ENCODE data around the gene TIRAP. TPM values are rescaled to one million over a fixed set of nuclear protein-coding genes. Genes with fewer than 3 reads are reported as not detected.

Gene TIRAP
- total and polyA plus RNA-seq, 3 donors from 2014 or later: 3.6 to 5.9 (median 5.7) TPM

GRCh38 chr11:126333142-126333541, 50.2 kb downstream of the TIRAP start:
- 90 to 95% methylated on average over 7 of the region's 7 CpGs for WGBS, 2 donors
- no peaks in the 10 kb centered on the region for H3K27me3 ChIP-seq
- no peak for DNase-seq
- peaks cover 22% of the 10 kb centered on the region for H3K4me1 ChIP-seq
- intact Hi-C loops (cut with DNase I; ENCODE audit: low total_unique reads): no loop called here
- H3K4me3 ChIP-seq: no peak overlapping the region
- H3K9me3 ChIP-seq: no peaks in the 10 kb centered on the region
- H3K27ac ChIP-seq: peak overlapping the region in 1 of 2 donors; percentile 10
- no peaks in the 10 kb centered on the region for H3K36me3 ChIP-seq (ENCODE audit: low read depth, missing control alignments)
- TF ChIP-seq POLR2A (IDR thresholded peaks at IDR 0.05) (no peak), CTCF (IDR thresholded peaks at IDR 0.05) (no peak)

- H3K4me3 ChIP-seq: no peak overlapping the region
- no peaks in the 10 kb centered on the region for H3K27me3 ChIP-seq
- DNase-seq: no peak
- 77 to 88% methylated on average over 6 of the region's 6 CpGs for WGBS, 2 donors
- H3K4me1 ChIP-seq: peaks cover 21% of the 10 kb centered on the region
- intact Hi-C loops (cut with DNase I; ENCODE audit: low total_unique reads): no loop called here
- H3K9me3 ChIP-seq: no peaks in the 10 kb centered on the region
- H3K36me3 ChIP-seq (ENCODE audit: low read depth, missing control alignments): no peaks in the 10 kb centered on the region
- H3K27ac ChIP-seq: no peak overlapping the region
- TF ChIP-seq CTCF (IDR thresholded peaks at IDR 0.05): no peak
- TF ChIP-seq POLR2A (IDR thresholded peaks at IDR 0.05): no peak
Observed at GRCh38 chr11:126334659-126335462, 52.0 kb downstream of the TIRAP start.

- H3K4me3 ChIP-seq: no peak overlapping the region
- H3K4me1 ChIP-seq: peaks cover 27% of the 10 kb centered on the region
- 70 to 73% methylated on average over 5 of the region's 5 CpGs for WGBS, 2 donors
- no peaks in the 10 kb centered on the region for H3K9me3 ChIP-seq
- no peaks in the 10 kb centered on the region for H3K36me3 ChIP-seq (ENCODE audit: low read depth, missing control alignments)
- no peak for TF ChIP-seq CTCF (IDR thresholded peaks at IDR 0.05)
- TF ChIP-seq POLR2A (IDR thresholded peaks at IDR 0.05): no peak
- no peak overlapping the region for H3K27ac ChIP-seq
- no peaks in the 10 kb centered on the region for H3K27me3 ChIP-seq
- intact Hi-C loops (cut with DNase I; ENCODE audit: low total_unique reads): no loop called here
- no peak for DNase-seq
Observed at GRCh38 chr11:126335463-126335760, 52.5 kb downstream of the TIRAP start.

- Histone ChIP-seq H3K4me3 (no peak overlapping the region), H3K4me1 (peaks cover 27% of the 10 kb centered on the region), H3K9me3 (no peaks in the 10 kb centered on the region), H3K36me3 (ENCODE audit: low read depth, missing control alignments) (no peaks in the 10 kb centered on the region), H3K27me3 (no peaks in the 10 kb centered on the region), H3K27ac (no peak overlapping the region)
- intact Hi-C loops (cut with DNase I; ENCODE audit: low total_unique reads): no loop called here
- DNase-seq: no peak
- 82 to 83% methylated on average over 8 of the region's 8 CpGs for WGBS, 2 donors
- TF ChIP-seq POLR2A (IDR thresholded peaks at IDR 0.05): no peak
Observed at GRCh38 chr11:126336138-126336541, 53.2 kb downstream of the TIRAP start.

- Histone ChIP-seq H3K27ac (no peak overlapping the region), H3K4me3 (no peak overlapping the region), H3K4me1 (peaks cover 26% of the 10 kb centered on the region), H3K9me3 (no peaks in the 10 kb centered on the region), H3K27me3 (no peaks in the 10 kb centered on the region), H3K36me3 (ENCODE audit: low read depth, missing control alignments) (no peaks in the 10 kb centered on the region)
- no peak for TF ChIP-seq POLR2A (IDR thresholded peaks at IDR 0.05)
- TF ChIP-seq CTCF (IDR thresholded peaks at IDR 0.05): no peak
- intact Hi-C loops (cut with DNase I; ENCODE audit: low total_unique reads): no loop called here
- WGBS, 2 donors: 81 to 86% methylated on average over 1 to 9 of the region's 9 CpGs
- DNase-seq: no peak
Observed at GRCh38 chr11:126336671-126337101, 53.8 kb downstream of the TIRAP start.

Data from testis (tissue), 3 donors.